ENCODE data around the gene SELE.

Gene SELE

GRCh38 chr1:169712309-169712631 lies 21.6 kb downstream of the SELE start:
- Histone ChIP-seq H3K4me3 (ENCODE audit: low read depth, low read length) (no peak overlapping the region), H3K9me3 (ENCODE audit: control insufficient read depth, insufficient read depth, low read depth, low read length) (no peaks in the 10 kb centered on the region), H3K4me1 (ENCODE audit: control insufficient read depth, insufficient read depth, low read length) (no peaks in the 10 kb centered on the region), H3K36me3 (ENCODE audit: control insufficient read depth in 2 of 2, insufficient read depth in 1 of 2, low read length in 2 of 2) (no peaks in the 10 kb centered on the region), H3K27ac (ENCODE audit: extremely low read depth, low read depth, low read length) (no peak overlapping the region)
- CTCF ChIA-PET: interaction anchor here (0.6 to 3.8 kb wide), 33 partner anchors 8 to 1393 kb away, joined by 3 to 50 read pairs (median 4); partner anchors contain the start of gene F5
- TF ChIP-seq ZNF701 (tag by site-specific recombination; IDR thresholded peaks at IDR 0.05): no peak
- no peak for TF ChIP-seq ZNF404 (tag by site-specific recombination; IDR thresholded peaks at IDR 0.05)
- POLR2A ChIA-PET: interaction anchor here (1.1 kb wide), 1 partner anchor 83 kb away, joined by 3 read pairs; the partner anchor contains the start of gene METTL18

DNA sequence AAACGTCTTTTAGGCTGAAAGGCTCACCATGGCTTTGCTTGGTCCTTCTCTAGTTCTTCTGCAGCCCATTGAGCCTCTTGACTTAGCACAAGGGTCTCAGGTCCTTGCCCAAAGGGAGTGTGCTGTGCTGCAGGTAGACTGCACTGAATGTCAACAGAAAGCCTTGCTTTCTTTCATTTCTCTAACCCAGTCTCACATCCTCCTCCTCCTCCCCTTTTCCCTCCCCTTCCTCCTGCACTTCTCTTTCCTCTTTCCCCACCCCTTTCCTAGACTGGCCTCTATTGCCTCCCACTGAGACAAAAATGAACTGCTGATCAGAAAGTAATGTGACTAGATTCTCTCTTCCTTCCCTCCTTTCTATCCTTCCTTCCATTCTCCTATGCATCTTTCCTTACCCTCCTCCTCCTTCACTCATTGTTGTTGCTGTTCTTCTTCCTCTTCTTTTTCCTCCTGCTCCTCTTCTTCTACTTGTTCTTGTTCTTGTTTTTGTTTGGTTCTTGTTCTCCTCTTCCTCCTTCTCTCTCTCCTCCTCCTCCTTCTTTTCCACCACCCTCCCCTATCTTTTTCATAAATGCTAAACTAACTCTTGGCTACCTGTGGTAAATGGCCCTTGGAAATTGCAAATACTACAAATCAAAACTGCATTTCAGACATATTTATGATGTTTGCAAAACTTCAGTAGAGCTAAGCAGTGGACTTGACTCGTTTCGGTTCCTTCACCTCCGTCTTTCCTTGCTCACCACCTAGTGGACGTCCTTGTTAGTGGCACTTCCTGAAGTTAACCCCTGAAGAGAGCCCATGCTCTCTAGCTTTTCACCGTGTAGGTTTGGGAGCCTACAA lies 22.2 kb downstream of the SELE start, which contains the start of gene SELL:
Gene SELL, minus strand, starts transcription at position 152 of the 840 bp plus-strand sequence. Its CDS starts 122 bp downstream, at position 30.
- no peaks in the 10 kb centered on the region for H3K36me3 ChIP-seq (ENCODE audit: control insufficient read depth in 2 of 2, insufficient read depth in 1 of 2, low read length in 2 of 2)
- ChIA-PET CTCF (interaction anchor here (0.6 to 3.8 kb wide), 35 partner anchors 9 to 1392 kb away, joined by 3 to 50 read pairs (median 4); partner anchors contain the start of gene F5), POLR2A (interaction anchor here (1.1 kb wide), 1 partner anchor 83 kb away, joined by 3 read pairs; the partner anchor contains the start of gene METTL18)
- no peak within 1 kb of the TSS for H3K27ac ChIP-seq (ENCODE audit: extremely low read depth, low read depth, low read length)
- no peaks in the 10 kb centered on the region for H3K9me3 ChIP-seq (ENCODE audit: control insufficient read depth, insufficient read depth, low read depth, low read length)
- H3K4me1 ChIP-seq (ENCODE audit: control insufficient read depth, insufficient read depth, low read length): no peaks in the 10 kb centered on the region
- H3K4me3 ChIP-seq (ENCODE audit: low read depth, low read length): peak within 1 kb of the TSS; percentile 26
- 0 out of 2 replicates have a peak, but pooled peaks have one; percentile 5 for TF ChIP-seq EGR2 (tag by site-specific recombination; IDR thresholded peaks at IDR 0.05; ENCODE audit: low read depth)
- TF ChIP-seq ZXDB (tag by site-specific recombination; IDR thresholded peaks at IDR 0.05): no peak
- 0 out of 2 replicates have a peak, but pooled peaks have one; percentile 40 for TF ChIP-seq ZNF777 (tag by site-specific recombination; IDR thresholded peaks at IDR 0.05; ENCODE audit: borderline replicate concordance)
- no peak for TF ChIP-seq ZNF324 (tag by site-specific recombination; IDR thresholded peaks at IDR 0.05)
- no peak for TF ChIP-seq KLF10 (tag by site-specific recombination; IDR thresholded peaks at IDR 0.05)
- TF ChIP-seq GLIS1 (tag by site-specific recombination; IDR thresholded peaks at IDR 0.05): peak; percentile 72
- TF ChIP-seq, protein P1, sequence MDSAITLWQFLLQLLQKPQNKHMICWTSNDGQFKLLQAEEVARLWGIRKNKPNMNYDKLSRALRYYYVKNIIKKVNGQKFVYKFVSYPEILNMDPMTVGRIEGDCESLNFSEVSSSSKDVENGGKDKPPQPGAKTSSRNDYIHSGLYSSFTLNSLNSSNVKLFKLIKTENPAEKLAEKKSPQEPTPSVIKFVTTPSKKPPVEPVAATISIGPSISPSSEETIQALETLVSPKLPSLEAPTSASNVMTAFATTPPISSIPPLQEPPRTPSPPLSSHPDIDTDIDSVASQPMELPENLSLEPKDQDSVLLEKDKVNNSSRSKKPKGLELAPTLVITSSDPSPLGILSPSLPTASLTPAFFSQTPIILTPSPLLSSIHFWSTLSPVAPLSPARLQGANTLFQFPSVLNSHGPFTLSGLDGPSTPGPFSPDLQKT (IDR thresholded peaks at IDR 0.05; ENCODE audit: borderline replicate concordance, low read depth, low read length): no peak
- no peak for TF ChIP-seq ZFP41 (tag by site-specific recombination; IDR thresholded peaks at IDR 0.05; ENCODE audit: borderline replicate concordance)
- TF ChIP-seq ZBTB1 (tag by site-specific recombination; IDR thresholded peaks at IDR 0.05): no peak
- TF ChIP-seq, protein P2, sequence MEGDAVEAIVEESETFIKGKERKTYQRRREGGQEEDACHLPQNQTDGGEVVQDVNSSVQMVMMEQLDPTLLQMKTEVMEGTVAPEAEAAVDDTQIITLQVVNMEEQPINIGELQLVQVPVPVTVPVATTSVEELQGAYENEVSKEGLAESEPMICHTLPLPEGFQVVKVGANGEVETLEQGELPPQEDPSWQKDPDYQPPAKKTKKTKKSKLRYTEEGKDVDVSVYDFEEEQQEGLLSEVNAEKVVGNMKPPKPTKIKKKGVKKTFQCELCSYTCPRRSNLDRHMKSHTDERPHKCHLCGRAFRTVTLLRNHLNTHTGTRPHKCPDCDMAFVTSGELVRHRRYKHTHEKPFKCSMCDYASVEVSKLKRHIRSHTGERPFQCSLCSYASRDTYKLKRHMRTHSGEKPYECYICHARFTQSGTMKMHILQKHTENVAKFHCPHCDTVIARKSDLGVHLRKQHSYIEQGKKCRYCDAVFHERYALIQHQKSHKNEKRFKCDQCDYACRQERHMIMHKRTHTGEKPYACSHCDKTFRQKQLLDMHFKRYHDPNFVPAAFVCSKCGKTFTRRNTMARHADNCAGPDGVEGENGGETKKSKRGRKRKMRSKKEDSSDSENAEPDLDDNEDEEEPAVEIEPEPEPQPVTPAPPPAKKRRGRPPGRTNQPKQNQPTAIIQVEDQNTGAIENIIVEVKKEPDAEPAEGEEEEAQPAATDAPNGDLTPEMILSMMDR (tag by site-specific recombination; IDR thresholded peaks at IDR 0.05): peak; percentile 42
- TF ChIP-seq ZNF596 (tag by site-specific recombination; IDR thresholded peaks at IDR 0.05): no peak
- no peak for TF ChIP-seq ZNF768 (tag by site-specific recombination; IDR thresholded peaks at IDR 0.05)
- no peak for TF ChIP-seq ZNF555 (tag by site-specific recombination; conservative IDR thresholded peaks at IDR 0.05)
- TF ChIP-seq, protein P3, sequence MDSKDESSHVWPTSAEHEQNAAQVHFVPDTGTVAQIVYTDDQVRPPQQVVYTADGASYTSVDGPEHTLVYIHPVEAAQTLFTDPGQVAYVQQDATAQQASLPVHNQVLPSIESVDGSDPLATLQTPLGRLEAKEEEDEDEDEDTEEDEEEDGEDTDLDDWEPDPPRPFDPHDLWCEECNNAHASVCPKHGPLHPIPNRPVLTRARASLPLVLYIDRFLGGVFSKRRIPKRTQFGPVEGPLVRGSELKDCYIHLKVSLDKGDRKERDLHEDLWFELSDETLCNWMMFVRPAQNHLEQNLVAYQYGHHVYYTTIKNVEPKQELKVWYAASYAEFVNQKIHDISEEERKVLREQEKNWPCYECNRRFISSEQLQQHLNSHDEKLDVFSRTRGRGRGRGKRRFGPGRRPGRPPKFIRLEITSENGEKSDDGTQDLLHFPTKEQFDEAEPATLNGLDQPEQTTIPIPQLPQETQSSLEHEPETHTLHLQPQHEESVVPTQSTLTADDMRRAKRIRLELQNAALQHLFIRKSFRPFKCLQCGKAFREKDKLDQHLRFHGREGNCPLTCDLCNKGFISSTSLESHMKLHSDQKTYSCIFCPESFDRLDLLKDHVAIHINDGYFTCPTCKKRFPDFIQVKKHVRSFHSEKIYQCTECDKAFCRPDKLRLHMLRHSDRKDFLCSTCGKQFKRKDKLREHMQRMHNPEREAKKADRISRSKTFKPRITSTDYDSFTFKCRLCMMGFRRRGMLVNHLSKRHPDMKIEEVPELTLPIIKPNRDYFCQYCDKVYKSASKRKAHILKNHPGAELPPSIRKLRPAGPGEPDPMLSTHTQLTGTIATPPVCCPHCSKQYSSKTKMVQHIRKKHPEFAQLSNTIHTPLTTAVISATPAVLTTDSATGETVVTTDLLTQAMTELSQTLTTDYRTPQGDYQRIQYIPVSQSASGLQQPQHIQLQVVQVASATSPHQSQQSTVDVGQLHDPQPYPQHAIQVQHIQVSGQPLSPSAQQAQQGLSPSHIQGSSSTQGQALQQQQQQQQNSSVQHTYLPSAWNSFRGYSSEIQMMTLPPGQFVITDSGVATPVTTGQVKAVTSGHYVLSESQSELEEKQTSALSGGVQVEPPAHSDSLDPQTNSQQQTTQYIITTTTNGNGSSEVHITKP (tag by site-specific recombination; IDR thresholded peaks at IDR 0.05): peak; percentile 48
- 0 out of 2 replicates have a peak, but pooled peaks have one; percentile 36 for TF ChIP-seq ZNF2 (tag by site-specific recombination; IDR thresholded peaks at IDR 0.05)
- TF ChIP-seq ZNF654 (tag by site-specific recombination; IDR thresholded peaks at IDR 0.05; ENCODE audit: low read depth): peak; percentile 66
- no peak for TF ChIP-seq ZNF394 (tag by site-specific recombination; IDR thresholded peaks at IDR 0.05; ENCODE audit: borderline replicate concordance)
- TF ChIP-seq, protein P4, sequence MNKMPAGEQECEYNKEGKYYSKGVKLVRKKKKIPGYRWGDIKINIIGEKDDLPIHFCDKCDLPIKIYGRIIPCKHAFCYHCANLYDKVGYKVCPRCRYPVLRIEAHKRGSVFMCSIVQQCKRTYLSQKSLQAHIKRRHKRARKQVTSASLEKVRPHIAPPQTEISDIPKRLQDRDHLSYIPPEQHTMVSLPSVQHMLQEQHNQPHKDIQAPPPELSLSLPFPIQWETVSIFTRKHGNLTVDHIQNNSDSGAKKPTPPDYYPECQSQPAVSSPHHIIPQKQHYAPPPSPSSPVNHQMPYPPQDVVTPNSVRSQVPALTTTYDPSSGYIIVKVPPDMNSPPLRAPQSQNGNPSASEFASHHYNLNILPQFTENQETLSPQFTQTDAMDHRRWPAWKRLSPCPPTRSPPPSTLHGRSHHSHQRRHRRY (tag by site-specific recombination; IDR thresholded peaks at IDR 0.05): no peak
- TF ChIP-seq ZNF16 (tag by site-specific recombination; IDR thresholded peaks at IDR 0.05; ENCODE audit: low read depth): no peak
- TF ChIP-seq, protein P5, sequence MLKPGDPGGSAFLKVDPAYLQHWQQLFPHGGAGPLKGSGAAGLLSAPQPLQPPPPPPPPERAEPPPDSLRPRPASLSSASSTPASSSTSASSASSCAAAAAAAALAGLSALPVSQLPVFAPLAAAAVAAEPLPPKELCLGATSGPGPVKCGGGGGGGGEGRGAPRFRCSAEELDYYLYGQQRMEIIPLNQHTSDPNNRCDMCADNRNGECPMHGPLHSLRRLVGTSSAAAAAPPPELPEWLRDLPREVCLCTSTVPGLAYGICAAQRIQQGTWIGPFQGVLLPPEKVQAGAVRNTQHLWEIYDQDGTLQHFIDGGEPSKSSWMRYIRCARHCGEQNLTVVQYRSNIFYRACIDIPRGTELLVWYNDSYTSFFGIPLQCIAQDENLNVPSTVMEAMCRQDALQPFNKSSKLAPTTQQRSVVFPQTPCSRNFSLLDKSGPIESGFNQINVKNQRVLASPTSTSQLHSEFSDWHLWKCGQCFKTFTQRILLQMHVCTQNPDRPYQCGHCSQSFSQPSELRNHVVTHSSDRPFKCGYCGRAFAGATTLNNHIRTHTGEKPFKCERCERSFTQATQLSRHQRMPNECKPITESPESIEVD (tag by site-specific recombination; IDR thresholded peaks at IDR 0.05): no peak
- TF ChIP-seq SP2 (tag by site-specific recombination; IDR thresholded peaks at IDR 0.05): peak; percentile 34
- TF ChIP-seq ZBTB17 (tag by site-specific recombination; IDR thresholded peaks at IDR 0.05): peak; percentile 49; the same call in 1 of the 2 replicates
